ENCODE results near the gene MELTF. TPM values are rescaled to one million over a fixed set of nuclear protein-coding genes. Genes with fewer than 3 reads are reported as not detected.

The MELTF gene
- total and polyA plus RNA-seq, 2 of the 13 experiments (the other 11 are each of a cell fraction or from before 2014, with no cell fraction given), result 3.2 to 7.5 TPM

- TF ChIP-seq NKX3-1 (CRISPR knock-in tag; IDR thresholded peaks at IDR 0.05), result 0 out of 2 replicates have a peak, but pooled peaks have one; percentile 2
- no peak for TF ChIP-seq ZFP37 (CRISPR knock-in tag; IDR thresholded peaks at IDR 0.05; ENCODE audit: borderline replicate concordance)
- TF ChIP-seq PATZ1 (CRISPR knock-in tag; IDR thresholded peaks at IDR 0.05), result peak; percentile 61; the same call in 1 of the 2 replicates
- TF ChIP-seq ZNF615 (CRISPR knock-in tag; IDR thresholded peaks at IDR 0.05; ENCODE audit: borderline replicate concordance), result no peak
- no peak for TF ChIP-seq ADNP (CRISPR knock-in tag; IDR thresholded peaks at IDR 0.05)
- 0 out of 2 replicates have a peak, but pooled peaks have one; percentile 19 for TF ChIP-seq ZNF605 (CRISPR knock-in tag; IDR thresholded peaks at IDR 0.05)
- no peak for TF ChIP-seq TMF1 (CRISPR knock-in tag; IDR thresholded peaks at IDR 0.05; ENCODE audit: low read depth)
- peak; percentile 11 for TF ChIP-seq MED8 (CRISPR knock-in tag; IDR thresholded peaks at IDR 0.05; ENCODE audit: insufficient replicate concordance)
- TF ChIP-seq MXD1 (CRISPR knock-in tag; IDR thresholded peaks at IDR 0.05), result no peak
- peak; percentile 28; the same call in 1 of the 2 replicates for TF ChIP-seq NFKB2 (CRISPR knock-in tag; IDR thresholded peaks at IDR 0.05; ENCODE audit: borderline replicate concordance)
- no peak for TF ChIP-seq SOX6 (IDR thresholded peaks at IDR 0.05)
- 0 out of 2 replicates have a peak, but pooled peaks have one; percentile 21 for TF ChIP-seq SOX6 (CRISPR knock-in tag; IDR thresholded peaks at IDR 0.05)
- TF ChIP-seq ZSCAN21 (CRISPR knock-in tag; IDR thresholded peaks at IDR 0.05; ENCODE audit: borderline replicate concordance), result peak; percentile 3; the same call in 1 of the 2 replicates
- no peak for TF ChIP-seq MIER3 (CRISPR knock-in tag; IDR thresholded peaks at IDR 0.05; ENCODE audit: borderline replicate concordance)
- TF ChIP-seq HNRNPL (IDR thresholded peaks at IDR 0.05; ENCODE audit: low read depth, low read length), result 0 out of 2 replicates have a peak, but pooled peaks have one; percentile 66
- peak; percentile 73; the same call in 1 of the 2 replicates for TF ChIP-seq ZBTB10 (CRISPR knock-in tag; IDR thresholded peaks at IDR 0.05; ENCODE audit: borderline replicate concordance)
- peak; percentile 35; the same call in 1 of the 2 replicates for TF ChIP-seq ZNF235 (CRISPR knock-in tag; IDR thresholded peaks at IDR 0.05; ENCODE audit: borderline replicate concordance)
- TF ChIP-seq RBFOX2 (IDR thresholded peaks at IDR 0.05; ENCODE audit: low read depth, low read length), result peak; percentile 93
- TF ChIP-seq BCL6 (CRISPR knock-in tag; IDR thresholded peaks at IDR 0.05), result 0 out of 2 replicates have a peak, but pooled peaks have one; percentile 26
- no peak; the same call in 1 of the 2 replicates for TF ChIP-seq ZFP90 (CRISPR knock-in tag; IDR thresholded peaks at IDR 0.05; ENCODE audit: borderline replicate concordance)
- TF ChIP-seq SNRNP70 (IDR thresholded peaks at IDR 0.05; ENCODE audit: low read depth, low read length), result no peak
- TF ChIP-seq ELK4 (CRISPR knock-in tag; IDR thresholded peaks at IDR 0.05; ENCODE audit: borderline replicate concordance), result no peak
- 0 out of 2 replicates have a peak, but pooled peaks have one; percentile 7 for TF ChIP-seq ATF3 (CRISPR knock-in tag; IDR thresholded peaks at IDR 0.05)
- no peak for TF ChIP-seq ISL2 (CRISPR knock-in tag; IDR thresholded peaks at IDR 0.05)
These were observed 60.4 kb downstream of the MELTF start (continued) for GRCh38 chr3:196969134-196969659.

All from HepG2 (cell line).